ENCODE results near the gene NDUFS3. TPM values are rescaled to one million over a fixed set of nuclear protein-coding genes. Genes with fewer than 3 reads are reported as not detected.
"Not testable (repeated sequence)": the region's sequence is repeated elsewhere in the genome, so short reads cannot be mapped to it uniquely, and the experiment has no call there.

NDUFS3 gene
- total RNA-seq, 5 donors from 2014 or later (not counting 1 experiment from before 2014, with no cell fraction given): 69.1 to 105 (median 76.1) TPM

DNA sequence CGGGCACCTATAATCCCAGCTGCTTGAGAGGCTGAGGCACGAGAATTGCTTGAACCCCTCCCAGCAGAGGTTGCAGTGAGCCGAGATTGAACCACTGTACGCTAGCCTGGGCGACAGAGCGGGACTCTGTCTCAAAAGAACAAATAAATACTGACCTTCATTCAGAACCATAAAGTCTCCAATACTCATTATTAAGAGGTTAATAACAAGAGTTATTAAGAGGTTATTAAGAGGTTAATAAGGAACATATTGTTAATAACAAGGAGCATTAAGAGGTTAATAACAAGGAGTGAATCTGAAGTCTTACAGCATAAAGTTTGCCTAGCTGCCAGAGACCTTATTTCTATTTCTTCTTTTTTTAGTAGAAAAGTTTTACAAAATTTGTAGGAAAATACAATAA is 33.6 kb upstream of the NDUFS3 start:
- H3K36me3 ChIP-seq (ENCODE audit: control insufficient read depth in 2 of 2, extremely low read depth in 1 of 2, insufficient read depth in 1 of 2, low read length in 1 of 2): peaks cover 2 to 4% of the 10 kb centered on the region in 2 donors
- WGBS (ENCODE audit: insufficient coverage): 92% methylated on average over 2 of the region's 6 CpGs
- ATAC-seq (replicated peaks in 1 of 4) (no peak), DNase-seq (no peak)
- Mint-ChIP-seq H3K4me1 (peaks cover 63 to 78% (median 77%) of the 10 kb centered on the region in 3 donors), H3K36me3 (peaks cover 15% of the 10 kb centered on the region), H3K27me3 (no peaks in the 10 kb centered on the region), H3K9me3 (no peaks in the 10 kb centered on the region), H3K4me3 (no peak overlapping the region), H3K27ac (no peak overlapping the region)
- peaks cover 8 to 45% of the 10 kb centered on the region in 2 experiments for H3K4me1 ChIP-seq (ENCODE audit: control insufficient read depth in 1 of 2, extremely low read depth in 1 of 2, insufficient read depth in 2 of 2, low read length in 2 of 2)
- H3K27me3 ChIP-seq (replicated peaks in 1 of 2; ENCODE audit: control insufficient read depth in 2 of 2, extremely low read depth in 1 of 2, insufficient read depth in 2 of 2, low read length in 1 of 2): no peaks in the 10 kb centered on the region
- no peaks in the 10 kb centered on the region for H3K9me3 ChIP-seq
- no peak overlapping the region for H3K27ac ChIP-seq (ENCODE audit: low read length)
- POLR2A ChIA-PET: interaction anchor here in 1 of 2 donors (0.6 kb wide), 1 partner anchor 246 kb away, joined by 3 read pairs; no protein-coding TSS in a partner anchor
- no peak overlapping the region for H3K4me3 ChIP-seq (ENCODE audit: control insufficient read depth in 1 of 2, extremely low read depth in 1 of 2, low read length in 1 of 2)
- CTCF ChIA-PET: interaction anchor here in 1 of 2 donors (0.6 kb wide), 1 partner anchor 15 kb away, joined by 3 read pairs; no protein-coding TSS in a partner anchor

- H3K9me3 Mint-ChIP-seq; DNase-seq; CTCF ChIA-PET; H3K4me3 ChIP-seq (ENCODE audit: control insufficient read depth in 1 of 2, extremely low read depth in 1 of 2, low read length in 1 of 2); ATAC-seq (replicated peaks in 1 of 4); H3K27ac Mint-ChIP-seq; H3K27me3 ChIP-seq (replicated peaks in 1 of 2; ENCODE audit: control insufficient read depth in 2 of 2, extremely low read depth in 1 of 2, insufficient read depth in 2 of 2, low read length in 1 of 2); H3K9me3 ChIP-seq; H3K36me3 ChIP-seq (ENCODE audit: control insufficient read depth in 2 of 2, extremely low read depth in 1 of 2, insufficient read depth in 1 of 2, low read length in 1 of 2); H3K27ac ChIP-seq (ENCODE audit: low read length); H3K27me3 Mint-ChIP-seq: not testable (repeated sequence)
- Mint-ChIP-seq H3K4me1 (peaks cover 63 to 78% (median 77%) of the 10 kb centered on the region in 3 donors), H3K36me3 (peaks cover 16% of the 10 kb centered on the region), H3K4me3 (peak overlapping the region in 1 of 3 donors; percentile 22)
- WGBS (ENCODE audit: insufficient coverage): 100% methylated on average over 1 of the region's 7 CpGs
- H3K4me1 ChIP-seq (ENCODE audit: control insufficient read depth in 1 of 2, extremely low read depth in 1 of 2, insufficient read depth in 2 of 2, low read length in 2 of 2): peaks cover 13 to 42% of the 10 kb centered on the region in 2 experiments
- POLR2A ChIA-PET: interaction anchor here in 1 of 2 donors (0.8 kb wide), 1 partner anchor 87 kb away, joined by 9 read pairs; no protein-coding TSS in a partner anchor
Measured at GRCh38 chr11:47546274-47546673, 32.6 kb upstream of the NDUFS3 start.

GRCh38 chr11:47550288-47551047 is 28.4 kb upstream of the NDUFS3 start:
- no peaks in the 10 kb centered on the region for H3K27me3 Mint-ChIP-seq
- DNase-seq (peak in 1 of 35 experiments; percentile 25), ATAC-seq (replicated peaks in 1 of 4) (no peak)
- Histone ChIP-seq H3K36me3 (ENCODE audit: control insufficient read depth in 2 of 2, extremely low read depth in 1 of 2, insufficient read depth in 1 of 2, low read length in 1 of 2) (peaks cover 2 to 4% of the 10 kb centered on the region in 2 donors), H3K27me3 (replicated peaks in 1 of 2; ENCODE audit: control insufficient read depth in 2 of 2, extremely low read depth in 1 of 2, insufficient read depth in 2 of 2, low read length in 1 of 2) (no peaks in the 10 kb centered on the region), H3K4me1 (ENCODE audit: control insufficient read depth in 1 of 2, extremely low read depth in 1 of 2, insufficient read depth in 2 of 2, low read length in 2 of 2) (peaks cover 20 to 34% of the 10 kb centered on the region in 2 experiments), H3K27ac (ENCODE audit: low read length) (no peak overlapping the region), H3K9me3 (no peaks in the 10 kb centered on the region), H3K4me3 (ENCODE audit: control insufficient read depth in 1 of 2, extremely low read depth in 1 of 2, low read length in 1 of 2) (peak overlapping the region in 1 of 2 donors; percentile 27)
- peak overlapping the region; percentile 31 to 59 for H3K27ac Mint-ChIP-seq
- ChIA-PET CTCF (interaction anchor here in 1 of 2 donors (1.3 to 1.5 kb wide), 2 partner anchors 14 to 27 kb away, joined by 6 to 9 read pairs; no protein-coding TSS in a partner anchor), POLR2A (interaction anchor here in 1 of 2 donors (0.6 kb wide), 1 partner anchor 48 kb away, joined by 4 read pairs; no protein-coding TSS in a partner anchor)
- peaks cover 57 to 59% (median 58%) of the 10 kb centered on the region in 3 donors for H3K4me1 Mint-ChIP-seq
- 97% methylated on average over 4 of the region's 10 CpGs for WGBS (ENCODE audit: insufficient coverage)
- H3K4me3 Mint-ChIP-seq: peak overlapping the region; percentile 50 to 98 (median 59)
- no peaks in the 10 kb centered on the region for H3K9me3 Mint-ChIP-seq
- H3K36me3 Mint-ChIP-seq: peaks cover 13% of the 10 kb centered on the region

GRCh38 chr11:47551086-47551485 is 27.8 kb upstream of the NDUFS3 start:
- ATAC-seq (replicated peaks in 1 of 4) (no peak), DNase-seq (peak in 1 of 35 experiments; percentile 34)
- Histone ChIP-seq H3K9me3 (no peaks in the 10 kb centered on the region), H3K4me3 (ENCODE audit: control insufficient read depth in 1 of 2, extremely low read depth in 1 of 2, low read length in 1 of 2) (peak overlapping the region; percentile 86 to 94), H3K27ac (ENCODE audit: low read length) (peak overlapping the region; percentile 77), H3K27me3 (replicated peaks in 1 of 2; ENCODE audit: control insufficient read depth in 2 of 2, extremely low read depth in 1 of 2, insufficient read depth in 2 of 2, low read length in 1 of 2) (no peaks in the 10 kb centered on the region), H3K36me3 (ENCODE audit: control insufficient read depth in 2 of 2, extremely low read depth in 1 of 2, insufficient read depth in 1 of 2, low read length in 1 of 2) (peaks cover 2 to 4% of the 10 kb centered on the region in 2 donors), H3K4me1 (ENCODE audit: control insufficient read depth in 1 of 2, extremely low read depth in 1 of 2, insufficient read depth in 2 of 2, low read length in 2 of 2) (peaks cover 20 to 34% of the 10 kb centered on the region in 2 experiments)
- Mint-ChIP-seq H3K4me1 (peaks cover 57 to 59% (median 58%) of the 10 kb centered on the region in 3 donors), H3K27me3 (no peaks in the 10 kb centered on the region), H3K9me3 (no peaks in the 10 kb centered on the region), H3K27ac (peak overlapping the region; percentile 92 to 94), H3K4me3 (peak overlapping the region; percentile 95 to 98 (median 96)), H3K36me3 (peaks cover 13% of the 10 kb centered on the region)
- POLR2A ChIA-PET: interaction anchor here in 1 of 2 donors (0.6 kb wide), 1 partner anchor 47 kb away, joined by 4 read pairs; no protein-coding TSS in a partner anchor
- CTCF ChIA-PET: interaction anchor here (0.7 to 1.8 kb wide), 5 partner anchors 11 to 126 kb away, joined by 3 to 9 read pairs (median 5); partner anchors contain the start of genes KBTBD4 (in 1 of the 2) and NDUFS3 (in 1 of the 2)

DNA sequence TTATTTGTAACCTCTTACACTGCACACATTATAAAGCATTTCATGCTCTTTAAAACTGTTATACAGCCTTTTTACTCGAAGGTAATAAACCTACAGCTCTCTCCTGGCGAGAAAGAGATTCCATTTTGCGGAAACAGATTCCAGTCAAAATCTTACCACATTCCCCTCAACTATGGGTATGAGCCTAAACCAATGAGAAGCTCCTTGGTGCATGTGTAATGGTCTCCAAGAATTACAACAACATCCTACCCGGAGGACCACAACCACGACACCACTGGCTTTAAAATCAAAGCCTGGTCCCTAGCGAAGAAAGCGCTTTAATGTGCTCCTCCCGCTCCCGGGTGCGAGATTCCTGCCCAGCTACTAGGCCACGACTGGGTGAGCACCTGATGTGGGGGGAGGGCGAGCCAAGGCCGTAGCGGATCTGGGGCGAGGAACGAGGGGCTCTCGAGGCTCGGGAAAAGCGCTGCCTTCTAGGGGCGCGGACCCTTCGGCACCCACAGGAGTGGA is 26.8 kb upstream of the NDUFS3 start:
- Histone ChIP-seq H3K36me3 (ENCODE audit: control insufficient read depth in 2 of 2, extremely low read depth in 1 of 2, insufficient read depth in 1 of 2, low read length in 1 of 2) (peaks cover 2 to 4% of the 10 kb centered on the region in 2 donors), H3K4me1 (ENCODE audit: control insufficient read depth in 1 of 2, extremely low read depth in 1 of 2, insufficient read depth in 2 of 2, low read length in 2 of 2) (peaks cover 18 to 31% of the 10 kb centered on the region in 2 experiments), H3K27me3 (replicated peaks in 1 of 2; ENCODE audit: control insufficient read depth in 2 of 2, extremely low read depth in 1 of 2, insufficient read depth in 2 of 2, low read length in 1 of 2) (no peaks in the 10 kb centered on the region), H3K27ac (ENCODE audit: low read length) (peak overlapping the region; percentile 77), H3K9me3 (no peaks in the 10 kb centered on the region), H3K4me3 (ENCODE audit: control insufficient read depth in 1 of 2, extremely low read depth in 1 of 2, low read length in 1 of 2) (peak overlapping the region; percentile 86 to 94)
- H3K4me1 Mint-ChIP-seq: peaks cover 50 to 56% (median 50%) of the 10 kb centered on the region in 3 donors
- peak overlapping the region; percentile 92 to 94 for H3K27ac Mint-ChIP-seq
- H3K4me3 Mint-ChIP-seq: peak overlapping the region; percentile 95 to 98 (median 96)
- ChIA-PET POLR2A (interaction anchor here (0.6 to 0.7 kb wide), 3 partner anchors 26 to 196 kb away, joined by 4 to 6 read pairs (median 4); no protein-coding TSS in a partner anchor), CTCF (interaction anchor here (0.5 to 1.8 kb wide), 7 partner anchors 11 to 127 kb away, joined by 3 to 9 read pairs (median 5); partner anchors contain the start of genes KBTBD4 (in 1 of the 2) and NDUFS3 (in 1 of the 2))
- ATAC-seq (replicated peaks in 1 of 4) (no peak), DNase-seq (peak in 4 of 35 experiments; percentile 9 to 32 (median 12))
- no peaks in the 10 kb centered on the region for H3K9me3 Mint-ChIP-seq
- under 1% methylated on average over 17 of the region's 22 CpGs for WGBS (ENCODE audit: insufficient coverage)
- peaks cover 13% of the 10 kb centered on the region for H3K36me3 Mint-ChIP-seq
- no peaks in the 10 kb centered on the region for H3K27me3 Mint-ChIP-seq

All from T-cell (primary cell).